ENCODE measurements around the gene TRMT13.

Gene TRMT13

GRCh38 chr1:100132566-100133477, at the start of gene TRMT13, which contains the start of gene SASS6:
TSS of gene TRMT13 (plus strand) at chr1:100133163. CDS start at chr1:100133169, 6 bp downstream.
TSS of gene SASS6 (minus strand) at chr1:100132930. CDS start at chr1:100132814, 116 bp downstream.
- peak; percentile 95 for DNase-seq

GRCh38 chr1:100087396-100087795, 45.6 kb upstream of the TRMT13 start:
- no peak for DNase-seq

GRCh38 chr1:100089082-100089481, 43.9 kb upstream of the TRMT13 start:
- no peak for DNase-seq

- no peak for DNase-seq
These were observed 42.5 kb upstream of the TRMT13 start for GRCh38 chr1:100090471-100090870.

- no peak for DNase-seq
These were observed 32.8 kb upstream of the TRMT13 start for GRCh38 chr1:100100202-100100601.

GRCh38 chr1:100101564-100101963, 31.4 kb upstream of the TRMT13 start:
- DNase-seq: no peak

- no peak for DNase-seq
These were observed 25.3 kb upstream of the TRMT13 start for GRCh38 chr1:100107696-100108095.

GRCh38 chr1:100109554-100110066, 23.4 kb upstream of the TRMT13 start:
- no peak for DNase-seq

- DNase-seq: no peak
These were observed 17.4 kb upstream of the TRMT13 start for GRCh38 chr1:100115524-100115923.

GRCh38 chr1:100122177-100122576, 10.8 kb upstream of the TRMT13 start:
- DNase-seq: no peak

GRCh38 chr1:100127226-100127625, 5.7 kb upstream of the TRMT13 start:
- no peak for DNase-seq

- DNase-seq: no peak
These were observed 2.3 kb upstream of the TRMT13 start for GRCh38 chr1:100130552-100131077.

GRCh38 chr1:100131623-100132022, 1.3 kb upstream of the TRMT13 start:
- no peak for DNase-seq

GRCh38 chr1:100134872-100135271, 1.9 kb downstream of the TRMT13 start:
- DNase-seq: no peak

- no peak for DNase-seq
These were observed 4.6 kb downstream of the TRMT13 start for GRCh38 chr1:100137602-100138001.

GRCh38 chr1:100141192-100141591, 8.2 kb downstream of the TRMT13 start:
- DNase-seq: no peak

- DNase-seq: no peak
These were observed 9.4 kb downstream of the TRMT13 start for GRCh38 chr1:100142343-100142742.

GRCh38 chr1:100145116-100145515, 12.2 kb downstream of the TRMT13 start:
- DNase-seq: no peak

- no peak for DNase-seq
These were observed 14.0 kb downstream of the TRMT13 start for GRCh38 chr1:100146958-100147357.

- DNase-seq: no peak
These were observed 14.9 kb downstream of the TRMT13 start for GRCh38 chr1:100147875-100148274.

GRCh38 chr1:100151679-100152078, 18.7 kb downstream of the TRMT13 start:
- no peak for DNase-seq

- DNase-seq: no peak
These were observed 19.3 kb downstream of the TRMT13 start for GRCh38 chr1:100152271-100152670.

GRCh38 chr1:100162881-100163280, 29.9 kb downstream of the TRMT13 start:
- DNase-seq: no peak

GRCh38 chr1:100164216-100164615, 31.3 kb downstream of the TRMT13 start:
- no peak for DNase-seq

All from activated naive CD4-positive, alpha-beta T cell treated with Interleukin-2 at 50 U/mL for 16 hours (primary cell).